Stomach (tissue), 4 donors: ENCODE measurements around the gene MACROD1.

Experiments used
- EP300 ChIP-seq: sonication (generic); formaldehyde crosslinking; IDR thresholded peaks from one replicate; pipeline ENCODE4 v1.6.1; 2017; ENCODE audit warnings: antibody characterized with exemption
- POLR2A ChIP-seq, 4 donors: fragments of 450-650 bp; IDR thresholded peaks; one replicate each; pipeline ENCODE4 v1.6.1; 2016; ENCODE audit warnings: antibody characterized with exemption in 4 of 4, control low read depth in 2 of 4, mild to moderate bottlenecking in 1 of 4, moderate library complexity in 1 of 4
- POLR2AphosphoS5 ChIP-seq, 3 donors: sonication (generic); formaldehyde crosslinking; IDR thresholded peaks; one replicate each; pipeline ENCODE4 v1.6.1; 2016; ENCODE audit warnings: antibody characterized with exemption in 3 of 3
- TF ChIP-seq, protein P1 (sequence below), 7 experiments: fragments of 450-650 bp in 4 of 7; fragments of 200-600 bp in 3 of 7; sonication (generic) in 3 of 7; IDR thresholded peaks; one replicate each; pipeline ENCODE4 v1.5.1; 2016 to 2019; ENCODE audit warnings: antibody characterized with exemption in 7 of 7, control low read depth in 2 of 7, mild to moderate bottlenecking in 1 of 7

DNA sequence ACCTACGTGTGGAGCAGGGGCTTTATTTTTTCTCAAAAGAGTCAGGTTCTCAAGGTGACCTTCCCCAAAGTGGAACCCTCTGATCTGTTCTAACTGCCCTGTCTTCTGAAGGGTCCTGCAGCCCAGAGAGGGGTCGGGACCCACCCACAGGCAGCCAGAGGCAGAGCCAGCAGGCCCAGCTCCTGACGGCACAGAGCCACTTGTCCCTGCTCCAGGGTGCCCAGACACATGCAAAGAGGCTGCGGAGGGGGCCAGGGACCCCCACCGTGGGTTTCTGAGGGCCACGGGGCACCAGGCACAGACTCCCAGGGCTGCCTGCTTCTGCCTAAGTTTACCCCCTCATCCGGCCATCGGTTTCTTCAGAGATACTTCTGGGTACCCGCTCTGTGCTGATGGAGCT lies 93.0 kb downstream of the MACROD1 start:
- TF ChIP-seq, protein P1, sequence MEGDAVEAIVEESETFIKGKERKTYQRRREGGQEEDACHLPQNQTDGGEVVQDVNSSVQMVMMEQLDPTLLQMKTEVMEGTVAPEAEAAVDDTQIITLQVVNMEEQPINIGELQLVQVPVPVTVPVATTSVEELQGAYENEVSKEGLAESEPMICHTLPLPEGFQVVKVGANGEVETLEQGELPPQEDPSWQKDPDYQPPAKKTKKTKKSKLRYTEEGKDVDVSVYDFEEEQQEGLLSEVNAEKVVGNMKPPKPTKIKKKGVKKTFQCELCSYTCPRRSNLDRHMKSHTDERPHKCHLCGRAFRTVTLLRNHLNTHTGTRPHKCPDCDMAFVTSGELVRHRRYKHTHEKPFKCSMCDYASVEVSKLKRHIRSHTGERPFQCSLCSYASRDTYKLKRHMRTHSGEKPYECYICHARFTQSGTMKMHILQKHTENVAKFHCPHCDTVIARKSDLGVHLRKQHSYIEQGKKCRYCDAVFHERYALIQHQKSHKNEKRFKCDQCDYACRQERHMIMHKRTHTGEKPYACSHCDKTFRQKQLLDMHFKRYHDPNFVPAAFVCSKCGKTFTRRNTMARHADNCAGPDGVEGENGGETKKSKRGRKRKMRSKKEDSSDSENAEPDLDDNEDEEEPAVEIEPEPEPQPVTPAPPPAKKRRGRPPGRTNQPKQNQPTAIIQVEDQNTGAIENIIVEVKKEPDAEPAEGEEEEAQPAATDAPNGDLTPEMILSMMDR (IDR thresholded peaks at IDR 0.05) = no peak
- TF ChIP-seq POLR2A (IDR thresholded peaks at IDR 0.05) = no peak
- TF ChIP-seq POLR2AphosphoS5 (IDR thresholded peaks at IDR 0.05) = no peak
- TF ChIP-seq EP300 = no peak
